HG03095 (cell line): Measurements from ENCODE around the gene SORCS2.

Experiments used
- ATAC-seq: cut with Tn5 transposase; IDR thresholded peaks from one replicate; pipeline ENCODE4 v1.9.1; 2021; ENCODE audit warnings: moderate library complexity; ENCODE audit not compliant: unreplicated experiment

SORCS2 gene

DNA sequence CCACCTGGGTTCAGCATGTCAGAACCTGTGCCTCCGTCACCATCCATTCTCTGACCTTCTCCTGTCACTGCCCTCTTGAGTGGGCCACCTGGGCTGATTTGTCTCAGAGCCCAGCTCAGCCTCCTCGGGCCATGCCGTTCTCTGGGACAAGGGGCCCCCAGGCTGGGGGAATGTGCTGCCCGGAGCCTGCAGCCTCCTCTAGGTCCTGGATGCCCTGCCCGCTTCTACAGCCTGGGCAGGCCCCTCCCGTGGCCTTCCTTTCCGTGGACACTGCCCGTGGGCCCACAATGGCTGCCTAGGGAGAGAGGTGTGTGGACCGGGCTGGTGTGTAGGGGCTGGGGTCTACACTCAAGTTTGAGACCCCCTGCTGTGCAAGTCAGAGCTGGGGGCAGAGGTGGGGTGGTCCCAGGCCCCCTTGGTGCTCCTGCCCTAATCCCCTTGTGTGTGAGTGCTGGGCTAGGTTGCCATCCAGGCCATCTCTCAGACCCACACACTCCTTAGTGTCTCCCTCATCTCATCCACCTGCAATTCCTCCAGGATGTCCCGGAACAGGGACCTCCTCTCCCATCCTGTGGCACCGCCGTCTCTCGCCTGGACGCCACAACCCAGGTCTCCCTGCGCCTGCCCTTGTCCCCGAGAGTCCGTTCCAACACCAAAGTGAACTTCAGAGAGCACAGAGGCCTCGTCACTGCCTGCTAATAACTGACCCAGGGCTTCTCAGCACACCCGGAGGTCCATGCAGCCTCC is 230.0 kb downstream of the SORCS2 start:
- no peak for ATAC-seq

GRCh38 chr4:7422898-7423180 is 230.5 kb downstream of the SORCS2 start:
- ATAC-seq: no peak

DNA sequence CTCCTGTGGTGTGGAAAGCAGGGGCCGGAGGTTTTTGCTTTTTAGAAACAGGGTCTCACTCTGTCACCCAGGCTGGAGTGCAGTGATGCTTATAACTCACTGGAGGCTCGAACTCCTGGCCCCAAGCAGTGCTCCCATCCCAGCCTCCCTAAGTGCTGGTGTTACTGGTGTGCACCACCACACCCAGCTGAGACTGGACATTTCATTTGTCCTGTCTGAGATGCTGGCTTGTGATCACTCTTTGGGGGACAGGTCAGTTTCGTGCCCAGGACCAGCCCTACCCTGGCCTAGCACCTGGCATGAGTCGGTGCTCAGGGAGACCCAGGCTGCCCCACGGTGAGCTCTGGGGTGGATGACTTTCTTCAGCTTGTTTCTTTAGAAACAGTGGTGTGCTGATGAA is 231.1 kb downstream of the SORCS2 start:
- ATAC-seq: no peak

- ATAC-seq: no peak
Observed at GRCh38 chr4:7423801-7424552, 231.6 kb downstream of the SORCS2 start.

- no peak for ATAC-seq
Observed at GRCh38 chr4:7424553-7425111, 232.3 kb downstream of the SORCS2 start.

DNA sequence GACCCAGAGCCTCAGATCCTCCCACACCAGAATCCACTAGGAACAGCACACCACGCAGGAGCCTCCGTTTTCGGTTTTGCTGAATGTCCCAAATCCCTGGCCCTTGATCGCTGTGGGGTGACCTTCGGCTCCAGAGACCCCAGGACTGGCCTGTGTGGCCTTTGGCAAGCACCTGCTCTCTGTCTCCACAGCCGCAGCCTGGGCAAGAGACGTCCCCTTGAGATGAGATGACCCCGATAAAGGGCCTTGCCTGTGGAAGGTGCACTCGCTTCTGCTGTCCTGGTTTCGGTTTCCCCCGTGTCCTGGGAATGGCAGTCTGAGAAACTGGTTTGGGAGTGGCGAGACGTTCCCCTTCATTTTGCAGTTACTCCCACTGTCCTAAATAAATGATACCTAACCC is 232.8 kb downstream of the SORCS2 start:
- no peak for ATAC-seq

- no peak for ATAC-seq
Observed at GRCh38 chr4:7425591-7426468, 233.5 kb downstream of the SORCS2 start.

DNA sequence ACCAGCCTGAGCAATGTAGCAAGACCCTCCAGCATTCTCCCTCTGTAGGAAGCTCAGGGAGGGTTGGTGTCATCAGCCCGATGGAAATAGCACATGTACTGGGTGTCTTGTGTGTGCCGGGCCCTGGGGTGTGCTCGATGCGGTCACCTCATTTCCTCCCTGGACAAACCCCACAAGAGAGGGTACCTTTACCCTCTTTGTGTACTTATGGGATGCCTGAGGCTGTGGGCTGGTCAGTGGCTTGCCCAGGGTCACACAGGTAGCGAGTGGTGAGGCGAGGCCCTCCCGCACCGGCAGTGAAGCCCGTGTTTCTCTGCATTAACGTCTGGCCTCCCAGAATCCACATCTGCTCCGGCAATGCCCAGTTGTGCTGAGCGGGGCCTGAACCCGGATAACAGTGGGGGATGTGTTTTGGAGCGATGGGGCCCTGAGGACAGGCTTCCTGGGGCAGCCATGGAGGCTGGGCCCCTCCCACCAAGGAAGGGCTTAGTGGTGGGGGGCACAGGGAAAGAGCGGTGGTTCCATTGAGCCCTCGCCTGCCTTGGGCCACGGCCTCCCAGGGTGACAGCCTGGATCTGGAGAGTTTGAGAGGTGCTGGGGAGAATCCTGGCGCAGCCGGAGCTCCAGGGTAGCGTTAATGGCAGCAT is 234.3 kb downstream of the SORCS2 start:
- ATAC-seq: no peak

DNA sequence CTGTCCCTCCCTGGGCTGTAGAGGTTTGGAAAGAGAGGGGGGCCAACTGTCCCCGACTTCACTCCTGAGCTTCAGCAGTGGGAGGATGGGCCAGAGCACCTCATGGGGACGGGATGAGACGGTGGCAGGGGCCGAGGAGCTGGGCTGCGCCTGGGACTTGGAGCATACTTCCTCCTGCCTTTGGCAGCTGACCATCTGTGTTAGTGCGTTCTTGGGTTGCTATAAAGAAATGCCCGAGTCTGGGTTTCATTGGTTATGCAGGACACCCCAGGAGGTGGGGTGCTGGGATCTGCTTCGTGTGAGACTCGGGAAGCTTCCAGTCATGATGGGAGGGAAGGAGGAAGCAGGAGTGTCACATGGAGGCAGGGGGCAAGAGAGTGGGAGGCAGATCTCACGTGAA is 235.0 kb downstream of the SORCS2 start:
- ATAC-seq: no peak

- ATAC-seq: no peak
Observed at GRCh38 chr4:7427831-7428260, 235.5 kb downstream of the SORCS2 start.

DNA sequence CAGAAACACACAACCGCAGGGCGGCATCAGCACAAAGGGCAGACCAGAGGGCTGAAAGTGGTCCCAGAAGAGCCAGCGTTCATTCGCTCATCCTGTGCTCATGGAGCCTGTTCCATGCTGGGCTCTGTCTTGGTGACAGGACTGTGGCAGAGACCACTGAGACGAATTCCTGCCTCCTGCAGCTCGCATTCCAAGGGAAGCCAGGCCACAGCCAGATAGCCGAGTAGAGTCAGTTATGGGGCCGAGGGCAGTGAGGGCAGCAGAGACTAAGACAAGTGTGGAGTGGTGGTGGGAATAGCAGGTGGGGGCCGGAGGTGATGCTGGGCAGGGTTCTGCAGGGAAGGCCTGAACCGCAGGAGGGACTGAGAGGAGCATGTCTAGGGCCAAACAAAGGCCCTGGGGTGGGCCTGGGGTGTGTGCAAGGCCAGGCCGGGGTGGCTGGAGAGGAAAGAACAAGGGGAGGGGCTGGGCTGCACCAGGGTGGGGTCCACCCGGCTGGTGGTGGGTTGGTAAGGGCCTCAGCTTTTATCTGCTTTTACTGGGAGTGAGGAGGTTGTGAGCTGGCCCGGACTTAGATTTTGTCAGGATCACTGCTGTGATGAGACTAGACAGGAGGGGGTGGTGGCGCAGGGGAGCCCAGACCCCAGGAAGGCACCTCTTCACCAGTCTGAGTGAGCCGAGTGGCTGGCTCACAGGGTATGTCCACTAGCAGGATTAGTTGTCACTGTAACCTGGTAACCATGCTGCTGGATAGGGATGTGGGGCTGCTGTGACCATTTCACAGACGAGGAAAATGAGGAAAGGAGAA is 236.1 kb downstream of the SORCS2 start:
- no peak for ATAC-seq

DNA sequence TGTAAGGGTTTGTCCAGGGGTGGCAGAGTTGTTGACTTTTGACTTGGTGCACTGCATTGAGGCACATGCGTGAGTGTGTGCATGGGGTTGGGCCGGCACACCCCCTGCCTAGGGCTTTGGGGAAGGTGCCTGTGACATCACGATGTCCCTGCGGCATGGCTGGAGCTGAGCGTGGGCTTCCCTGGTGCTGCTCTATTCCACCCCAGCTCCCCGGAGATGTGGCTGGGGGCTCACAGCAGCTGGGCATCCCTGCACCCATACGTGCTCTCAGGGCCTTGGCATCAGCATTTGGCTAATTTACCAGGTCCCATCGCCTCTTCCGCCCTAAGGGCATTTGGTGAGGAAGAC is 236.7 kb downstream of the SORCS2 start:
- ATAC-seq: no peak

DNA sequence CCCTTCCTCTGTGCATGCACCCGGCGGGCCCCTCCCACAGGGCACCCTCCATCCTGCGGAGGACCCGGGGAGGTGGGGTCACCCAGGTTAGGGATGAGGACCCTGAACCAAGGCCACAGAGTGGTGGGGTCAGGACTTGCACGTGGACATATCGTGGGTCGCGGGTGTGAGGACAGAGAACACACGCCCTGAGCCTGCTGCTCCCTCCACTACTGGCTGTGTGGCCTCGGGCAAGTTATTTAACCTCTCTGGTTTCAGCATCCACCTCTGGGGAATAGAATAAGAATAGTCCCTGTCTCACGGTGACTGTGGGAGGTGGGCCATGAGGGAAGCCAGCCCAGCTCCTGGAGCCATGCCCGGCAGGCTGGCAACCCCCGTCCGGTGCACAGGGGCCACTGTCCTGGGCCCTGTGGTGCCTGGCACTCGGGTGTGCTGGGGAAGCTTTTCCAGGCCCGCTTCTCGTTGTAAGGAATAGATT is 237.3 kb downstream of the SORCS2 start:
- no peak for ATAC-seq

DNA sequence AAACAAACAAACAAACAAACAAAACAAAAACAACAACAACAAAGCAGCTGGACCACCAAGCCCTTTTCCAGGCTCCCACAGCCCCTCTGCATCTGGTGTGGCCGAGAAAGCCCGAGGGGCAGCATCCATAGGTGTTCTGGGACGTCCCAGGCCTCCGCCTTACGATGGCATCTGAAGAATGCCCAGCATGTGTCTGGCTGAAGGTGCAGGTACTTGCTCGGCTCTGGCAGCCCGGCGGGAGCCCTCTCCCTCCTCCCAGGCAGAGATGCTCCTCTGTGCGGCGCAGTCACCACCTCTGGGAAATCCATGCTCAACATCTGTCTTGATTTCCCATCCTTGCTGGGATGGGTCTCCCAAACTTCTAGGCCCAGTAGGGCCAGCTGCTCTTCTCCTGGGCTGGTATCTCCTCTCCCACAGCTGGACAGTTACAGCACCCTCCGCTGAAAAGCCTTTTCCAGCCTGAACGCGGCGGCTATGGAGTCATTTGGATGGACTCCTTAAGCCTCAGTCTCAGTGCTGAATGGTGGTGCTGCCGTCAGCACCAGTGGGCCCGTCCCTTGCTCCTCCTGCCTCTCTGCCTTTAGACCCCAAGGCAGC is 238.1 kb downstream of the SORCS2 start:
- ATAC-seq: no peak

GRCh38 chr4:7430965-7431695 is 238.8 kb downstream of the SORCS2 start:
- ATAC-seq: no peak

DNA sequence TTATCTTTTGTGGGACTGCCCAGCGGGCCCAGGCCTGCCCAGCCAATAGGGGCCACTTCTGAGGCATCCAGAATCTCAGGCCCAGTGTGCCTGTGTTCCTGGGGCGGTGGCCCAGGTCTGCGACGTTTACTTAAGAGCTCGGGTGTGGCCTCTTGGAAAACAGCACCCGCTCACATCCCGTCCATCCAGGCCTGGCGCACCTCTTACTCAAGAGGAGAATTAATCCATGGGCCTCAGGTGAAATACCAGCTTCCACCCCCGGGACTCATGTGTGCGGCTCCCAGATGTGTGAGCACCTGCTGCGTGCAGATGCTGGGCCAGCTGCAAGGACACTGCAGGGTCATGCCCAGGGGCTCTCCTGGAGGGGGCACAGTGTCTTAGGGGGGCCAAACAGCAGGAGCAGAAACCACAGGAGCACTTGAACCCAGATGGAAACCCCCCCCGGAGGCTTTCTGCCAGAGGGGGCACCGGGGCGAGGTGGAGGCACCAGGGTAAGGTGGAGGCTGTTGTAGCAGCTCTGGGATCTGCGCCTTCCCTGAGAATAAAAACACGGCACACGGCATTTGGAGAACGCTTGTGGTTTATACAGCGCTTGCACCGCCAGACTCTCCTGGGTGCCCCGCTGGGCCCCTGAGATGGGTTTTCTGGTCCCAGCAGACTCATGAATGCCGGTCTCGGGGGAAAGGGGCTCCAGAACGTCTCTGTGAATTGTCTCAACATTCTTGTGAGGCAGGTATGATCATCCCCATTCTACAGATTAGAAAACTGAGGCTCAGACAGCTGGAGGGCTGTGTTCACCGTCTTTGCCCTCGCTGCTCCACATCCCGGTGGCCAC is 239.6 kb downstream of the SORCS2 start:
- ATAC-seq: no peak

DNA sequence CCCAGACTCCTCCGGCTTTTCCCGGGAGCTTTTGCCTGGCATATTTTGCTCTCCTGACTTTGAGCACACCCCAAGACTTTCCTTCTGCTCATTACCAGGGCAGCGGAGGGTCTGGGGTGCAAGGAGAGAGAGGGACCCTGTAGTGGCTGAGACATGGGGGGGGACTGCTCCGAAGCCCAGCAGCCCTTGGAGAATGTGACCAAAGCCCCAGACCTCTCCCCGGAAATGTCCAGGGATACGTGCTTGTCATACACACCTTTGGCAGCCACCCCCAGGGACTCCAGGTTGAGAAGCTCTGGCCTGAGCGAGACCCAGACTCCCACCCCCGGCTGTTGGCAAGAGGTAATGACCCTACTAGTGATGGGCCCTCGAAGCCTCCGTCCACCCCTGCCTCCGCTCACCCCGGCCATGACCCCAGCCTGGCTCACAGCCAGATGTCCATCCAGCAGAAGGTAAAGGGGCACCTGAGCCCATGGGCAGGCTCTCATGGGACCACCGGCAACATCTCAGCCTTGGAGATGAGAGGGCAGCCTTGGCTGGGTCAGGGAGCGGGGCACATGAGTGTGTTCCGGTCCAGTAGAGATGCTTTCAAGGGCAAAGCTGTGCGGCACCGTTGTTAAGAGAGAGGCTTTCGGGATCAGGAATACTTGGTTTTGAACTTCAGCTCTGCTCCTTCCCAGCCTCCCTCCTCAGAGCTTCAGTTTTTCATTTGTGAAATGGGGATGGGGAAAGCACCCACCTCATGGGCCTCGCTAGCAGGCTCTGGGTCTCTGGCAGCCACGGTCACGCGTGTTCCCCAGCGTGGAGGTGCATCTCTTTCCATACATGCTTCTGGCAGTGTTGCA is 240.4 kb downstream of the SORCS2 start:
- no peak for ATAC-seq
